Mesothelial cell of epicardium (in vitro differentiated cells): ENCODE data around the gene CELSR3. TPM values are rescaled to one million over a fixed set of nuclear protein-coding genes. Genes with fewer than 3 reads are reported as not detected.

Experiments
- DNase-seq, 2 experiments: peaks; one replicate each; pipeline ENCODE4 v3.0.0; 2021; ENCODE audit warnings: low spot score in 2 of 2; ENCODE audit not compliant: unreplicated experiment in 2 of 2
- H3K27ac Mint-ChIP-seq: 2 replicates; pipeline ENCODE4 v1.8.0; 2021; ENCODE audit warnings: mixed read lengths
- H3K27me3 Mint-ChIP-seq: 2 replicates; pipeline ENCODE4 v1.8.0; 2021; ENCODE audit warnings: low read depth, mixed read lengths
- H3K36me3 Mint-ChIP-seq: 2 replicates; pipeline ENCODE4 v1.8.0; 2021; ENCODE audit warnings: mixed read lengths
- H3K4me1 Mint-ChIP-seq: 2 replicates; pipeline ENCODE4 v1.8.0; 2021; ENCODE audit warnings: mixed read lengths
- H3K4me3 Mint-ChIP-seq: 2 replicates; pipeline ENCODE4 v1.8.0; 2021; ENCODE audit warnings: mild to moderate bottlenecking, moderate library complexity, mixed read lengths
- H3K9me3 Mint-ChIP-seq: 2 replicates; pipeline ENCODE4 v1.8.0; 2021; ENCODE audit warnings: mixed read lengths
- total RNA-seq: library from RNA; stranded (reverse); gene quantifications from 3 replicates; pipeline ENCODE4 v1.2.1, GENCODE V29; 2021
- TF ChIP-seq, protein P1 (sequence below): fragments of 200-600 bp; sonication (generic); IDR thresholded peaks from one replicate; pipeline ENCODE4 v1.5.0; 2021; ENCODE audit warnings: antibody characterized with exemption; ENCODE audit not compliant: unreplicated experiment

Gene CELSR3
- total RNA-seq, 1 donor from 2014 or later: 5.0 TPM

DNA sequence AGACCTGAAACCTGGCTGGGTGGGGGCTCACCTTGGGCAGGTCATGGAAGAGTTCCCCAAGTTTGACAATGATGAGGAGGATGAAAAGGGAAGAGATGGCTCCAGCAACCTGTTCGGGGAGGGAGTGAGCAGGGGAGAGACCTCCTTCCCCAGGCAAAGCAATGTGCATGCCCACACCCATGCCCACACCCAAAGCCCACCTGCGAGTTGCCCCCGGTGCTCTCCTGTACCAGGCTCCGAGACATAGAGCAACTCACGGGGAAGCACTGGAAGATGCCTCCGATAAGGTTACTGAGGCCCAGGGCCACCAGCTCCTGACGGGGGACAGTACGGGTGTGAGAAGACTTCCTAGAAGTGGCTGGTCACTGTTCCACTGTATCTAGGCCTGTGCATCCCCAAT lies 32.3 kb downstream of the CELSR3 start:
- Mint-ChIP-seq H3K4me1 (peaks cover 7% of the 10 kb centered on the region), H3K27ac (no peak overlapping the region), H3K4me3 (no peak overlapping the region), H3K9me3 (no peaks in the 10 kb centered on the region), H3K27me3 (peaks cover 1% of the 10 kb centered on the region), H3K36me3 (peaks cover 21% of the 10 kb centered on the region)
- no peak for DNase-seq
- TF ChIP-seq, protein P1, sequence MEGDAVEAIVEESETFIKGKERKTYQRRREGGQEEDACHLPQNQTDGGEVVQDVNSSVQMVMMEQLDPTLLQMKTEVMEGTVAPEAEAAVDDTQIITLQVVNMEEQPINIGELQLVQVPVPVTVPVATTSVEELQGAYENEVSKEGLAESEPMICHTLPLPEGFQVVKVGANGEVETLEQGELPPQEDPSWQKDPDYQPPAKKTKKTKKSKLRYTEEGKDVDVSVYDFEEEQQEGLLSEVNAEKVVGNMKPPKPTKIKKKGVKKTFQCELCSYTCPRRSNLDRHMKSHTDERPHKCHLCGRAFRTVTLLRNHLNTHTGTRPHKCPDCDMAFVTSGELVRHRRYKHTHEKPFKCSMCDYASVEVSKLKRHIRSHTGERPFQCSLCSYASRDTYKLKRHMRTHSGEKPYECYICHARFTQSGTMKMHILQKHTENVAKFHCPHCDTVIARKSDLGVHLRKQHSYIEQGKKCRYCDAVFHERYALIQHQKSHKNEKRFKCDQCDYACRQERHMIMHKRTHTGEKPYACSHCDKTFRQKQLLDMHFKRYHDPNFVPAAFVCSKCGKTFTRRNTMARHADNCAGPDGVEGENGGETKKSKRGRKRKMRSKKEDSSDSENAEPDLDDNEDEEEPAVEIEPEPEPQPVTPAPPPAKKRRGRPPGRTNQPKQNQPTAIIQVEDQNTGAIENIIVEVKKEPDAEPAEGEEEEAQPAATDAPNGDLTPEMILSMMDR: no peak

DNA sequence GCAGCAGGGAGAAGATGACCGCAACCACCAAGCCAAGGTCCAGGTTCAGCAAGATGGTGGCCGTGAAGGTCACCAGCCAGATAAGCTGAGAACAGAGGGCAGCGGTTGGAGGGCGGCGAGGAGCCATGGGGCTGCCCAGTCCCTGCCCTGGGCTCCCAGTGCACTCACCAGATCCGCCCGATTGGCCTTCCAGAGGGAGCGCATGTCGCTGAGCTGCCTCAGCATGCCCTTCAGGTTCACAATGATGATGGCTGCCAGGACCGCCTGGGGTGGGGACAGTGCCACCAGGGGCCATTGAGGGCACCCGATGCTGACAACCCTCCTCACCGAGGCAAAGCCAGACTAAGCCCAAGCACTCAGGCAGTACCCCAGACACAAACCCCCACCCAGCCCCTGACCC lies 32.8 kb downstream of the CELSR3 start:
- H3K4me3 Mint-ChIP-seq: no peak overlapping the region
- H3K9me3 Mint-ChIP-seq: no peaks in the 10 kb centered on the region
- H3K36me3 Mint-ChIP-seq: peaks cover 21% of the 10 kb centered on the region
- H3K27me3 Mint-ChIP-seq: peaks cover 1% of the 10 kb centered on the region
- no peak for DNase-seq
- no peak overlapping the region for H3K27ac Mint-ChIP-seq
- TF ChIP-seq, protein P1: no peak
- H3K4me1 Mint-ChIP-seq: peaks cover 7% of the 10 kb centered on the region

DNA sequence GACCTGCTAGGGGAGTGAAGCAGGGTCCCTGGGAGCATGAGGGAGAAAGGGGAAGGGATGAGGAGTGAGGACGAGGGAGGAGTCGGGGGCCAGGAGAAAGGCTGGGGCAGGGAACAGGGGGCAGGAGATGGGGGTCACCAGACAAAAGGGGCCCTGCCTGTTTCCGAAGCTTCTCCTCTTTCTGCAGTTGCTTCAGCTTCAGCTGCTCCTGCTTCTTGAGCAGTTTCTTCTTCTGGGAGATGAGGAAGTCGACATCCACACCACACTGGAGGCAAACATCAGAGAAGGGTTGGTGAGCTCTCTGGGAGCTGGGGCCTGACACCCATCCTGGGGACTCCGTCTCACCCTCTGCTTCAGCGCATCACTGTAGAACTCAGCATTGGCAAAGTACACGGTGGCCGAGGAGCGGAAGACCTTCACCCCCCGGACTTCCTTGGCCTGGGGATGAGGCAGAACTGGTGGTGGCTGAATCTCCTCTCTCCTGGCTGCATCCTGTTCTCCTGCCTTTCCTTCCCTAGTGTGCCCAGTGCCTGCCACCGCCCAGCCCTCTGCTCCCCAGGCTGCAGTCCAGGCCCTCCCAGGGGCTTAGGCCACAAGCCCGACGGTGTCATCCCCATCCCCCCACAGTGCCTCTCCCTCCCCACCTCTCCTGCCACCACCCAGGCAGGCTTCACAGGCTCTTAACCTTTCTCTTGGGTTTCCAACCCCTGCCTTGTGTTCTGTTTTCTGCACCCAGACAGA lies 34.2 kb downstream of the CELSR3 start:
- H3K36me3 Mint-ChIP-seq: peaks cover 21% of the 10 kb centered on the region
- H3K9me3 Mint-ChIP-seq: no peaks in the 10 kb centered on the region
- no peaks in the 10 kb centered on the region for H3K27me3 Mint-ChIP-seq
- no peak overlapping the region for H3K27ac Mint-ChIP-seq
- no peaks in the 10 kb centered on the region for H3K4me1 Mint-ChIP-seq
- TF ChIP-seq, protein P1: no peak
- no peak overlapping the region for H3K4me3 Mint-ChIP-seq
- no peak for DNase-seq

DNA sequence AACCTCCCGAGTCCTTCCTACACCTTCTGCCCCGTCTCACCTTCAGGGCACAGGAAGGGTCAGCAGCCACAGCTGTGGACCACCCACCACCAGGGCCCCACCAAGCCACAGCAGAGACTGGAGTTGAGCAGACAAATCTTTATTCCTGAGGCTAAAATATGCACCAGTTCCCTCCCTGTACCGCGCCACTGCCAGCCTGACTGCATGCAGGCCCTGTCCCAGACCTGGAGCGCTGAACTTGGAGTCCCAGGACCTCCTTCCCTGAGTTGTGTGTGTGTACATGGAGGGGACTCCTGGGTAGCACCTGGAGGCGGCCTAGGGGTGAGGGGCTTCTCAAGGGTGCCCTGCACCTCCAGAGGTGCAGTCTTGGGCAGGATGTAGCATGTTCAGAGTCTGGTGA lies 37.1 kb downstream of the CELSR3 start:
- DNase-seq: no peak
- Mint-ChIP-seq H3K27me3 (no peaks in the 10 kb centered on the region), H3K9me3 (no peaks in the 10 kb centered on the region), H3K36me3 (peaks cover 14% of the 10 kb centered on the region), H3K4me3 (no peak overlapping the region), H3K27ac (no peak overlapping the region), H3K4me1 (no peaks in the 10 kb centered on the region)
- TF ChIP-seq, protein P1: no peak

DNA sequence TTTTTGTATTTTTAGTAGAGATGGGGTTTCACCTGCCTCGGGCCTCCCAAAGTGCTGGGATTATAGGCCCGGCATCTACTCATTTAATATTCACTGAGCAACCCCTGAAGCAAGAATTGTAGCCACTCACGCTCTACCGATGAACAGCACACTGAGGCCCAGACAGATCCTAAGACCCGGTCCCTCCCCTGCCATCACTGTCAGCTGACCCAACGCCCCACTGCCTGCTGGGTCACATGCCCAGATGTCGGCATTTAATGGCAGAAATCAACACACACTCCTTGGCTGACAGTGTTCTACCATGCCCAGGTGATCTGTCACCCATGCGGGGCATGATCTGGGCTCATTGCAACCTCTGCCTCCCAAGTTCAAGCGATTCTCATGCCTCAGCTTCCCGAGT lies 37.9 kb downstream of the CELSR3 start:
- H3K27me3 Mint-ChIP-seq: no peaks in the 10 kb centered on the region
- no peaks in the 10 kb centered on the region for H3K4me1 Mint-ChIP-seq
- H3K4me3 Mint-ChIP-seq: no peak overlapping the region
- H3K36me3 Mint-ChIP-seq: peaks cover 12% of the 10 kb centered on the region
- TF ChIP-seq, protein P1: no peak
- DNase-seq: no peak
- H3K27ac Mint-ChIP-seq: no peak overlapping the region
- H3K9me3 Mint-ChIP-seq: no peaks in the 10 kb centered on the region
